CD4-positive, alpha-beta T cell treated with Interleukin-10 for 1 hour (primary cell): ENCODE results near the gene ESRRA.
"Not testable (repeated sequence)": the region's sequence is repeated elsewhere in the genome, so short reads cannot be mapped to it uniquely, and the experiment has no call there.

Source experiments
- DNase-seq: peaks from one replicate; pipeline ENCODE4 v3.0.0-alpha.2; 2020

Gene ESRRA

DNA sequence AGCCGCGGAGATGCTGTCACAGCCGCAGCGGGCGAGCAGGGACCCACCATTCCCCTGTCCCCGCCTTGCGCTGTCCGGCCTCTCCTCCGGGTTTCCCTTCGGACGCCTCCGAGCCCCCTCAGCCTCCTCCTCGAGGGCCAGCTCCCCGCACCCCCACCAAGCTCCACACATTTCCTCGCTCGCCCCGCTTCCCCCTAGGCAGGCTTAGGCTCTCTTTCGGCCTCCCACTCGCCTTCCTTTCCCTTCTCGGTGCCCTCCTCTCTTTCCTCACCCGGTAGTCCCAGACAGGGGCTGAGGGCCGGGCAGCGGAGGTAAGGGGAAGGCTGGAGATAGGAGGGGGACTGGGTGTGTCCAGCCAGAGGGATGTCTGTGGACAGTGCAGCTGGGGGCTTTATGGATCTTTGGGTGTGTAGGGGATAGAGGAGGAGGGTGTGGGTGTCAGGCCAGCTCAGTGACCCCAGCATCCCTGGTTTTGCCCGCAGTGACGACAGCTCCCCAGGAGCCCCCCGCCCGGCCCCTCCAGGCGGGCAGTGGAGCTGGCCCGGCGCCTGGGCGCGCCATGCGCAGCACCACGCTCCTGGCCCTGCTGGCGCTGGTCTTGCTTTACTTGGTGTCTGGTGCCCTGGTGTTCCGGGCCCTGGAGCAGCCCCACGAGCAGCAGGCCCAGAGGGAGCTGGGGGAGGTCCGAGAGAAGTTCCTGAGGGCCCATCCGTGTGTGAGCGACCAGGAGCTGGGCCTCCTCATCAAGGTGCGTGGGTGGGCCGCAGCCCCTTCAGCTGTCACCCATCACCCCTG, 12.7 kb upstream of the ESRRA start:
- no peak for DNase-seq

DNA sequence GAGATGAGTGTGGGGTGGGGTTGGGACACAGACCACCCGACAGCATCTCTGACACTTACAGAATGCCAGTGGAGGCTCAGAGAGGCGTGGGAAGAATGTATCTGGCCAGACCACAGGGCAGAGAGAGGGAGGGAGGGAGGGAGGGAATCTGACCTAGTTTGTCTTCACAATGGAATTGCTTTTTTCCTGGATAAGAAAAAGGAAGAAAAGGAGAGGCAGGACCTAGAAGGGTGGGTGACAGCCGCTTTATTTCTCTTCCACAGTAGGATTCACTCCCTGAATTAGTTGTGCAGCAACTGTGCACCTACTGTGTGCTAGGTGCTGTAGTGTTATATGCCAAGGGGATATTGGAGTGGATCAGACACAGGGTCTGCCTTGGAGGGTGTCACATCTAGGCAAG, 10.6 kb upstream of the ESRRA start:
- no peak for DNase-seq

GRCh38 chr11:64295760-64296159, 9.6 kb upstream of the ESRRA start:
- no peak for DNase-seq

- DNase-seq = no peak
Observed at GRCh38 chr11:64296236-64296635, 9.1 kb upstream of the ESRRA start.

- no peak for DNase-seq
Observed at GRCh38 chr11:64296830-64297698, 8.3 kb upstream of the ESRRA start.

- DNase-seq = no peak
Observed at GRCh38 chr11:64297699-64298358, 7.5 kb upstream of the ESRRA start.

DNA sequence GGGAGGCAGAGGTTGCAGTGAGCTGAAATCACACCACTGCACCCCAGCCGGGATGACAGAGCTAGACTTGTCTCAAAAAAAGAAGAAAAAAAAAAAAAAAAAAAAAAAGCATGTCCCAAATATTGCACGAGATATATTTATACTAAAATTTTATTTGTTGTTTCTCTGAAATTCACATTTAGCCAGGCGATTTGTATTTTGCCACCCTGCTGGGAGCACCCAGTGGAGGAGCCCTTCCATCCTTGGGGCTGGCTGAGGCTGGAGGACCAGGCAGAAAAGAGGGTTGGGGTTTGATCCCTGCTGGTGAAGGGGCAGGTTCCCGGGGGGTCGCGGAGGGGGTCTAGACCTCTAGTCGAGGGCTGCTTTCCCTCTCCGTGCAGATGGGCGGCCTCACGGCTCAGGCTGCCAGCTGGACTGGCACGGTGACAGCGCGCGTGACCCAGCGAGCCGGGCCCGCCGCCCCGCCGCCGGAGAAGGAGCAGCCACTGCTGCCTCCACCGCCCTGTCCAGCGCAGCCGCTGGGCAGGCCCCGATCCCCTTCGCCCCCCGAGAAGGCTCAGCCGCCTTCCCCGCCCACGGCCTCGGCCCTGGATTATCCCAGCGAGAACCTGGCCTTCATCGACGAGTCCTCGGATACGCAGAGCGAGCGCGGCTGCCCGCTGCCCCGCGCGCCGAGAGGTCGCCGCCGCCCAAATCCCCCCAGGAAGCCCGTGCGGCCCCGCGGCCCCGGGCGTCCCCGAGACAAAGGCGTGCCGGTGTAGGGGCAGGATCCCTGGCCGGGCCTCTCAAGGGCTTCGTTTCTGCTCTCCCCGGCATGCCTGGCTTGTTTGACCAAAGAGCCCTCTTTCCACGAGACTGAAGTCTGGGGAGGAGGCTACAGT, 6.1 kb upstream of the ESRRA start:
- no peak for DNase-seq

- no peak for DNase-seq
Observed at GRCh38 chr11:64299847-64300648, 5.3 kb upstream of the ESRRA start, which contains the start of gene CATSPERZ. TSS of gene CATSPERZ (plus strand) at chr11:64300358. CDS start at chr11:64300411, 53 bp downstream.

GRCh38 chr11:64303109-64304031, 2.0 kb upstream of the ESRRA start:
- no peak for DNase-seq

DNA sequence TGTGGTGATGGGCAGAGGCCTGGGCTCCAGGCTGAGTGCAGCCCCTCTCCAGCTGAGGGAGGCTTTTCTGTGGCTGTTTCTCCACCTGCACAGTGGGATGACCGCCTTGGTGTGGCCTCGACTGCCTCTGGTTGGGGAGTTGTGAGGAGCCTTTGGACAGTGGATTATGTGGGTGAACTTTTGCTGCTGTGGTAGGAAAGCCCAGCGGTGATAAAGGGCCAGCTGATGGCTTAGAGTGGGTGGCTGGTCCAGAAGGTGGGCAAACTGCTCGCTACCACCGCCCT, 1.4 kb upstream of the ESRRA start:
- DNase-seq = no peak

GRCh38 chr11:64304316-64305072, 830 bp upstream of the ESRRA start:
- peak; percentile 92 for DNase-seq

DNA sequence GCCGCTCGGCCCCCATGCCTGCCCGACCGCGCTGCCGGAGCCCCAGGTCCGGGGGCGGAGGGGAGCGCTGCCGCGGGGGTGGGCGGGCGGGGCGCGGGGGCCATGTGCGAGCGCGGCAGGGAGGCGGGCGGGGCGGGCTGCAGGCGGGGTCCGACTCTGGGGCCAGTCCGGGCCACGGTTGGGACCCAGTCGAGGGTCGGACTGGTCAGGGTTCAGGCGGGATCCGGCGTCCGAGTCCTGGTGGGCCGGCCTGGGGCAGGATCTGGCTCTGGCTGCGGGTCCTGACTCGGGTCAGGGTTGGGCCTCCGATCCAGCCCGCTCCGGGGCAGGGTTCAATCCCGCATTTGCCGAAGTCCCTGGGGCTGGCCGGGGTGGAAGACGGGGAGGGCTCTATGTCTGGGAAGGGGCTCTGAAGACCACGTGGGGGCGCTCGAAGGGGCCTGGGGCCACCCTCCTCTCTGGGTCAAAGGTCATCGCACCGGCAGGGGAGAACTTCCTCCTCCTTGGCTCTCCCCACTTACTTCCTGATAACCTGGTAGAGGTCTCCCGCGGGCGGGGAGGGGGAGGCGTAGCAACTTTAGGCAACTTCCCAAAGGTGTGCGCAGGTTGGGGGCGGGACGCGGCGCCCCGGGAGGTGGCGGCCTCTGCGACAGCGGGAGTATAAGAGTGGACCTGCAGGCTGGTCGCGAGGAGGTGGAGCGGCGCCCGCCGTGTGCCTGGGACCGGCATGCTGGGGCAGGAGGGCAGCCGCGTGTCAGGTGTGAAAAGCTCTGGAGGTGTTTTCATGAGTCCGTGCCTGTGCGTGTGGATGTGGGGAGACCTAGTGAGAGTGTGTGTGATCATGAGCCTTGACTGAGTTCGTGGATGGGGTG, 603 bp downstream of the ESRRA start:
- peak; percentile 79 for DNase-seq

- no peak for DNase-seq
Observed at GRCh38 chr11:64306563-64306875, 1.2 kb downstream of the ESRRA start.

DNA sequence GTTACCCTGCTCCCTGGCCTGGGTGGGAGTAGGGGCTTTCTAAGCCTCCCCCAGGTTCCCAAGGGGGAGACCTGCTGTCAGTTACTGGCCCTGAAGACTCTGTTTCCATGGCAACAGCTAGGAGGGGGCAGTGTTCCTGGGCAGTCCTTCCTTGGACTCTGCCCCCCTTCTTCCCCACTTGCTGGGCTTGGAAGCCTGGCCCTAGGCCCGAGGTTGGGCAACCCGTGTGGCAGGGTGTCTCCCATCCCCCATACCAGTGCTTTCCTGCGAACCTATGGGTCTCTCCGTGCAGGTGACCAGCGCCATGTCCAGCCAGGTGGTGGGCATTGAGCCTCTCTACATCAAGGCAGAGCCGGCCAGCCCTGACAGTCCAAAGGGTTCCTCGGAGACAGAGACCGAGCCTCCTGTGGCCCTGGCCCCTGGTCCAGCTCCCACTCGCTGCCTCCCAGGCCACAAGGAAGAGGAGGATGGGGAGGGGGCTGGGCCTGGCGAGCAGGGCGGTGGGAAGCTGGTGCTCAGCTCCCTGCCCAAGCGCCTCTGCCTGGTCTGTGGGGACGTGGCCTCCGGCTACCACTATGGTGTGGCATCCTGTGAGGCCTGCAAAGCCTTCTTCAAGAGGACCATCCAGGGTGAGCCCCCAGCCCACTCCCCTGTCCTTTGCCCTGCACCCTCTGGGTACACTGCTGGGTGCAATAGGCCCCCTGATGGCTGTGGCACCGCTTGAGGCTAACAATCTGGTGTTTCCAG, 1.7 kb downstream of the ESRRA start:
- no peak for DNase-seq

- not testable (repeated sequence) for DNase-seq
Observed at GRCh38 chr11:64307795-64308194, 2.5 kb downstream of the ESRRA start.

GRCh38 chr11:64312947-64313346, 7.6 kb downstream of the ESRRA start:
- no peak for DNase-seq

- no peak for DNase-seq
Observed at GRCh38 chr11:64313491-64314145, 8.3 kb downstream of the ESRRA start.
